HFF-Myc (cell line): ENCODE data around the gene CAPN7.

ENCODE experiments used
- DNase-seq: peaks from one replicate; pipeline ENCODE4 v3.0.0-alpha.2; 2011; ENCODE audit warnings: low read depth; ENCODE audit errors: extremely low read depth
- H3K4me3 ChIP-seq: replicated peaks from 2 replicates; pipeline ENCODE4 v1.5.1; 2011; ENCODE audit warnings: low read depth, mild to moderate bottlenecking, control low read depth, low read length
- CTCF ChIP-seq: IDR thresholded peaks from 2 replicates; pipeline ENCODE4 v1.5.1; 2012; ENCODE audit warnings: mild to moderate bottlenecking, low read depth, low read length, control low read depth; ENCODE audit errors: missing control alignments

CAPN7 gene

GRCh38 chr3:15280853-15281532 is 74.9 kb downstream of the CAPN7 start:
- H3K4me3 ChIP-seq, result no peak overlapping the region
- TF ChIP-seq CTCF, result no peak
- DNase-seq, result no peak

GRCh38 chr3:15281817-15282216 is 75.8 kb downstream of the CAPN7 start:
- no peak for TF ChIP-seq CTCF
- no peak overlapping the region for H3K4me3 ChIP-seq
- no peak for DNase-seq

- H3K4me3 ChIP-seq, result no peak overlapping the region
- TF ChIP-seq CTCF, result no peak
- no peak for DNase-seq
These were observed 77.7 kb downstream of the CAPN7 start for GRCh38 chr3:15283702-15284101.

GRCh38 chr3:15284121-15284889 is 78.3 kb downstream of the CAPN7 start:
- H3K4me3 ChIP-seq, result no peak overlapping the region
- no peak for TF ChIP-seq CTCF
- DNase-seq, result no peak

- DNase-seq, result no peak
- TF ChIP-seq CTCF, result no peak
- H3K4me3 ChIP-seq, result no peak overlapping the region
These were observed 80.0 kb downstream of the CAPN7 start for GRCh38 chr3:15286022-15286421.

- DNase-seq, result no peak
- no peak overlapping the region for H3K4me3 ChIP-seq
These were observed 81.7 kb downstream of the CAPN7 start for GRCh38 chr3:15287565-15288330.

More at GRCh38 chr3:15287565-15288330, 81.7 kb downstream of the CAPN7 start:
- no peak for TF ChIP-seq CTCF
